IPS-18c (cell line): ENCODE data around the gene TIPARP.

Experiments used
- H3K4me3 ChIP-seq: 2 replicates; pipeline ENCODE4 v1.7.0; 2013; ENCODE audit warnings: low read depth, mild to moderate bottlenecking, low read length, moderate library complexity; ENCODE audit not compliant: insufficient read depth
- H3K9me3 ChIP-seq: one replicate; pipeline ENCODE4 v1.6.1; 2013; ENCODE audit warnings: mild to moderate bottlenecking, low read length, moderate library complexity; ENCODE audit not compliant: control insufficient read depth, insufficient read depth

The TIPARP gene

DNA sequence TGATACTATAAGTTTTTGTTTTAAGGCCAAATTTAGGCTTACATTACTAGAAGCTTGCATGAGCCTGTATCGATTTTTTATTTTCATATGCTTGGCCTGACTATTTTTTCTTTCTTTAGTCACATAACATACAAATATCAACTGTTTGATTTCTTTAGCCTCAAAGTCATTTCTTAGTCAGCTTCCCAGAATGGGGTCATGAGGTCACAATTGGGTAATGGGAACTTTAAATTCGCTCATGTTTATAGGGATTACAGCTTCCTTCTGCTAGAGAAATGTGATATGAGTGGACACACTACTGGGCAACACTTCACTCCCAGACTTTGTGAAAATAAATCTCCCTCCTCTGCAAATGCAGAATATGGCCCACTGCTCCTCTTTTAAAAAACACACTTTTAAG, 9.1 kb upstream of the TIPARP start:
- Histone ChIP-seq H3K9me3 (no peaks in the 10 kb centered on the region), H3K4me3 (no peak overlapping the region)

DNA sequence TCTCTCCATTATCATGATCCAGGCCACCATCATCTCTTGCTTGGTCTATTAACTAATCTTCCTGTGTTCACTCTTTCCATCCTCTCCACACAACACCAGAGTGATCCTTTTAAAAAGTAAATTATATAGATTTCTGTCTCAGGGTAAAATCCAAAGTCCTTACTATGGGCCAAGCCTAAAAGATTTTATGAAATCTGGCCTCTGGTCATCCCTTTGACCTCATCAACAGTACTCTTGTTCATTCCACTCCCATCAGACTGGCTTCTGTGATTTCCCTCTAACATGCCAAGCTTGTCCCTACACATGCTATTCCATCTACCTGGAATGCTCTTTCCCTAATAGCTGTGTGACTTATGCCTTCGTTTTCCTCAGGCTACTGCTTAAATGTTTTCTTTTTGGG, 8.3 kb upstream of the TIPARP start:
- no peak overlapping the region for H3K4me3 ChIP-seq
- H3K9me3 ChIP-seq = no peaks in the 10 kb centered on the region

DNA sequence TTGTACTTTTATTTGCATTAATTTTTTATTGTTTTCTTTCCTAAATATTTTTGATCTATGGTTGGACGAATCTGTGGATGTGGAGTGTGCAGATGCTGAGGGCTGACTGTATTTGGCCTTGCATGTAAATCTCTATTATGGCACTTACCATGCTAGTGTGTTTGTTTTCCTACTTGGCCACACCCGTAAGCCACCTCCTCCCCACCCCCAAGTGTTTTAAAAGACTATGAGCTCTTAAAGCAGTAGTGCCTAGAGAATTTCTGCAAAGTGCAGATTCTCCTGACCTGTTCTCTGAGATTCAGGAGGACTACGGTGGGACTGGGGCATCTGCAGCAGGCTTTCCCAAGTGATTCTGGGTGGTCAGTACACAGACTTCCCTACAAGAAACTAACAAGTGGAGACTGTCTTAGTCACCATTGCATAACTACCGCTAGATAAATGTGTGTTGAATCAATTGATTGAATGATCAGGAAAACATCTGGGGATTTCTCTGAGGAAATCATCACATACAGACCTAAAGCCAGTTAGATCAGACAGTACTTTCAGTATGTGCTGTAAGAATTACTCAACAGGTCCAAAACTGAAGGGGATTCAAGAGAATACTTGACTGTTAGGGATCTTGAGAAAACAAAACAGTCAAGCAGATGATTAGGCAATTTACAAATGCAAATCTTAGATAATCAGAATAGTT, 6.2 kb upstream of the TIPARP start:
- no peaks in the 10 kb centered on the region for H3K9me3 ChIP-seq
- H3K4me3 ChIP-seq = no peak overlapping the region; the same call in 1 of the 2 replicates

DNA sequence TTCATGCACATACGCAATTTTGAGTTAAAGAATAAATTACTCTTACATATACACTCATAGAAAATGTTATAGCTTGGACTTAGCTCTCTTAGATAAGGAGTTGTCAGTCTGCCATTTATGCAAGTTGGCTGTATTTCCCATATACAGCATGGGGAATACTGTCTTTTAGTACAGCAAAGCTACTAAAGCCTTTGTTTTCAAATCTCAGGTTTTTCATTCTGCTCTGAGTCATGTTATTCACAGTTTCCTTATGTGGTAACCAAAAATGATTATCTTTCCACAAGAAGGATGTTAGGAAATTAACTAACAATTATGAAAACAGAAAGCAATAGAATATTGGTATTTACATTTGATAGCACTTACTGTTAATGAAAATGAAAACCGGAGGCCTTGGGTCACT, 4.3 kb upstream of the TIPARP start:
- Histone ChIP-seq H3K9me3 (no peaks in the 10 kb centered on the region), H3K4me3 (no peak overlapping the region)

DNA sequence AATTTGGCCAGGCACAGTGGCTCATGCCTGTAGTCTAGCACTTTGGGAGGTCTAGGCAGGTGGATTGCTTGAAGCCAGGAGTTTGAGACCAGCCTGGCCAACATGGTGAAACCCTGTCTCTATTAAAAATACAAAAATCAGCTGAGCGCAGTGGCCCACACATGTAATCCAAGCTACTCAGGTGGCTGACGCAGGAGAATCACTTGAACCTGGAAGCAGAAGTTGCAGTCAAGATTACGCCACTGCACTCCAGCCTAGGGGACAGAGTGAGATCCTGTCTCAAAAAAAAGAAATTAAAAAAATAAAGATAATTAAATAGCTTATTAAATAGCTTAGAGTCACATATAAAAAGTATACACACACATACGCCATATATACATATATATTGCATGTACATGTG, 3.7 kb upstream of the TIPARP start:
- H3K4me3 ChIP-seq = no peak overlapping the region
- peaks cover 2% of the 10 kb centered on the region for H3K9me3 ChIP-seq

DNA sequence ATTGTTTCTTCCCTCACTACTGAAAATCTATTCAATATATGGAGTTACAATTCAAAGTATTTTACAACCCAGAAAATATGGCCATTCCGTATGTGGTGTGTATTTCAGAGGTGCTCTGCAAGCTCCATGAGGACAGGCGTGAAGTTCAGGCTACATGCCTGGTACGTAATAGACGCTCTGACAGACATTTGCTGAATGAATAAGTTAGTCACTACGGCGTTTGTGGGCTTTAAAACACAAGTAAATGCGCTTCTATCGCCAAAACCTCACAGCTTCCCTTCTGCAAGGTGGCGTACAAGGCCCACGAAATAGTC, 701 bp upstream of the TIPARP start:
- H3K4me3 ChIP-seq = peak overlapping the region; percentile 85
- H3K9me3 ChIP-seq = peaks cover 2% of the 10 kb centered on the region

DNA sequence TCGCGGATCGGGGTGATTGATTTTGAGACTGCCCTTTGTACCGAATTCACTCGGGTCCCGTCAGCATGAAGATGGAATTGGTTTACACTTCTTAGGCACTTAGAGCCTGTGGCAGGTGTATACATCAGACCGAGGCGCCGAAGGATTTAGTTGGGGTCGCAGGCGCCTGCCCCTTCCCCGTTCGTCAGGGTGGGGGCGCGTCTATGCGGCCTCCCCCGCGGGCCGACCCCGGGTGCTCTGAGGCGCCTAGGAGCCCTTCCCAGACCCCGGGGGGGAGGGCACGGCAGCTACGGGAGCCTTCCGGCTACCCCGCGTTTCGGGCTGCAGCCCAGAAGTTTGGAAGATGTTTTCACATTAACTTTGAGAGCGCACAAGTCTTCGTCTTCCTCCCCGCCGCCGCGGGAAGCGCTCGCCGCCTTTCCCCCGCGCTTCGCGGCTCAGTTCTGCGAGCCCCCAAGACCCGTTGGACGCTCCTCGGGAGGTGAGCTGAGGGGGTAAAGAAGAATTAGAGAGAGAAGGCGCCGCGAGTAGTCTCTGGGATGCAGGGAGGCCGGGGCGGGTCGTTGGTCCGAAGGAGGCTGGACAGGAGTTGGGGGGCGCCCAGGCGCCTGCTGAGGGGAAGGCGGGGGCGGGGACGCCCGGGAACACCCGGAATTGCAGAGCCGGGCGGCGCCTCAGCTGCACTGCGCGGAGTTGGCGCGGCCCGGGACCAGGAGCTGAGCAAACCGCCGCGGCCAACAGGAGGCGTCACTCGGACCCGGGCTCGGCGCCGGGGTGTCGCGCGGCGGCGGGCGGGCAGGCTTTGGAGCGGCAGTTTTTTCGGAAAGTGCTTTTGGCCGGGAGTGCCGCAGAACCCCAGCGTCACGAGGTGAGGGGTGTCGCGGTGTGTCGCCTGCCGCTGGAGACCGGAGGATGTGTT, 780 bp downstream of the TIPARP start:
- peaks cover 2% of the 10 kb centered on the region for H3K9me3 ChIP-seq

DNA sequence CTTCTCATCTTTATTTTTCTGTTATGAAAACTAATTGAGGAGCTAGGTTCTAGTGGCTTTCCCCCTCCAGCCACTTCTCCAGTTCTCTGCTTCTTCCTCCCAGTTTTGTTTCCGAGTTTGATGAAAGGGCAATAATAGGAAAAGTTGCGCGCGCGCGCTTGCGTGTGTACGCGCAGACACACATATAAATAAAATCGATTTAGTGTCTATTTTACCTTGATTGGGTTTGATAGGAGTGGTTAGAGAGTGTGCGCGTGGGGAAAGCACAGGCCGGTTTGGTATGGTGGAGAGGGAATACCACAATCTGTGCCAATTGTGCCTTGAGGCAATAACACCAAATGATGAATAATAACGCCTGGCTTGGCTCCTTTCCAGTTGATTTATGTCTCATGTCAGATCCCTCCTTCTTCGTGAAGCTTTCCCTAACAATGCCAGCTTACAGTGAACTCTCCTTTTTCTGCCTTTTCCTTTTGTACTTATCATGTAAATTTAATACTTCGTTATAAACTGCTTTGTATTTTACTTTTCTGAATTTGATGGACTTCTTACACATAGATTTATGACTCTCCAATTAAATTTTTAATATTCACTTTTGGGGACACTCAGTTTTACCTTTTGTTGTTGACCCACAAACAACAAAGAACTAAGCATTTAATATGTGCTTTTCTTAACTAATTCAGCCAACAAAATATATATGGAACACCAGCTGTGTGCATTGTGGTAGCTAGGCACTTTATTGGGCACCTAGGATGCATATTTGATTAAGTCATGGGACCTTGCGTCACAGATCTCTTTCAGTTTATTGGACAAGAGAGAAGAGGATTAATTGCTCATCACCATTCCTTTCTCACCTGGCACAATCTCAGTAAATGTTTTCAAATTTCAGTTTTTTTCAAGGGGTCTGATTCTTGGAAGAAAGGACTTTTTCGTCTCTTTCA, 1.7 kb downstream of the TIPARP start:
- Histone ChIP-seq H3K9me3 (peaks cover 2% of the 10 kb centered on the region), H3K4me3 (peak overlapping the region; percentile 85)

More for the DNA sequence above, 780 bp downstream of the TIPARP start:
- peak overlapping the region; percentile 85 for H3K4me3 ChIP-seq

DNA sequence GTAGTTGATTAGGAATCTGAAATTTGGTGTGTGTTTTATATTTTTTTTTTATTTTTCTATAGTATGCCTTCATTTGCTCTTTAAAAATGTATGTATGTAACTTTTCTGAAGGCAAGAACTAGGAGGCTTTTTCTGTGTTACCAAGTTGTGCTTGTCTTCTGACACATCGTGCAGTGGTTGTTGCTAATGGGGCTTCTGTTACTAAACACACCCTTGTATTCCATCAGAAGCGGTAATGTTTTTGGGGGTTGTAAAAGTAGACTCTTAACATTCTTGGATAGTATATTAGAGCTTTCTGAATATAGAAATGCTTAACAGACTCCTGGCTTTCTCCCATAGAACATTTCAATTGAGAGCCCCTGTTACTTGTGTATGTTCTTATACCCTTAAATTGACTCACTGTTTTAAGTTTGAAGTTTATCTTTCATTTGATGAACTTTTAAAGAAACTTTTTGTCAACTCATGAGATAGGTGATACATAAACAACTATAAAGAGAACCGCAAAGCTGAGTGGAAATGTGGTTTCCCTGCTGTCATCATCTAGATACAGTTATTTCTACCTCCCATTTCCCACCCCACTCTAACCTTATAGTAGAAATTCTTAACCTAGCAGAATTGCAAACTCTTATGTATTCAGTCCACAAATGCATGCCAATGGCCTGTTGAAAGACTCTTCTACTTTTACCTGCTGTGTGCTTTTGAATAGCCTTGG, 2.5 kb downstream of the TIPARP start:
- Histone ChIP-seq H3K9me3 (peaks cover 2% of the 10 kb centered on the region), H3K4me3 (no peak overlapping the region)

DNA sequence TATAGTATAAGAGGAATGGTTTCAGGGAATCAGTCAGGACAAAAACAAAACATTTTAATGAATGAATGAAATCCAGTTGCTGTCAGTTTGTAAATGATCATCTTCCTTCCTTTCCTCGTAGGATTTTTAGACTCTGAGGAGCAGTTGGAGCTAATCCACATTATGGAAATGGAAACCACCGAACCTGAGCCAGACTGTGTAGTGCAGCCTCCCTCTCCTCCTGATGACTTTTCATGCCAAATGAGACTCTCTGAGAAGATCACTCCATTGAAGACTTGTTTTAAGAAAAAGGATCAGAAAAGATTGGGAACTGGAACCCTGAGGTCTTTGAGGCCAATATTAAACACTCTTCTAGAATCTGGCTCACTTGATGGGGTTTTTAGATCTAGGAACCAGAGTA, 3.1 kb downstream of the TIPARP start:
- Histone ChIP-seq H3K4me3 (no peak overlapping the region), H3K9me3 (peaks cover 2% of the 10 kb centered on the region)

DNA sequence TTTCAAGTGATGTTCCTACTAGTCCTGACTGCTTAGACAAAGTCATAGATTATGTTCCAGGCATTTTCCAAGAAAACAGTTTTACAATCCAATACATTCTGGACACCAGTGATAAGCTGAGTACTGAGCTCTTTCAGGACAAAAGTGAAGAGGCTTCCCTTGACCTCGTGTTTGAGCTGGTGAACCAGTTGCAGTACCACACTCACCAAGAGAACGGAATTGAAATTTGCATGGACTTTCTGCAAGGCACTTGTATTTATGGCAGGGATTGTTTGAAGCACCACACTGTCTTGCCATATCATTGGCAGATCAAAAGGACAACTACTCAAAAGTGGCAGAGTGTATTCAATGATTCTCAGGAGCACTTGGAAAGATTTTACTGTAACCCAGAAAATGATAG, 3.8 kb downstream of the TIPARP start:
- H3K9me3 ChIP-seq = peaks cover 2% of the 10 kb centered on the region
- no peak overlapping the region for H3K4me3 ChIP-seq

DNA sequence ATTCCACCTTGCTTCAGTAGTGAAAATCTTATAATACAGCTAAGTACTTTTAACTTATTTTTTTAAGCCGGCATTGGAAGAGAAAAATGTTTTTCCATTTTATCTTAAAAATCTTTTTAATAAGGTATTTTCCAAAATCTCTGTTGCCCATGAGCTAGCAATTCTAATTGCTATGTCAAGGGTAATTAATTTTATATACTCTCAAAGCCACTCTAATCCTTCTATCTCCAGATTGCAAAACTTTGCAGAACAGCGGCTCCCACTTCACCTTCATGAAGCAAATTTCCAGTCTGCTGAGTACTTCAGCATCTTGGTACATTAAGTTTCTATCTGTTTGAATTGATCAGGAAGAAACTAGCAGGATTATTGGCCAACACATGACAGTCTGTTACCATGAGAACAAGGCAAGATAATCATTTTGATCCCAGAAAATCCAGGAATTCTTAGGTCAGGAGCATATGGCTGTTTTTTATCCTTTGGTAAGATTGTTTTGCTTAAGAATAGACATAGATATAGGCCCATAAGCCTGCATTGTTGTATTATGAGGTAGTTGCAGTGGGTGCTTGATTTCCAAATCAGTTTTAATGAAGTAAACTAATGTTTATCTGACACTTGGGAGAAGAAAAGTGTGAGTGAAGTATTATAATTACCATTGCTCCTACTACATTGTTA, 6.0 kb downstream of the TIPARP start:
- Histone ChIP-seq H3K9me3 (no peaks in the 10 kb centered on the region), H3K4me3 (no peak overlapping the region)

DNA sequence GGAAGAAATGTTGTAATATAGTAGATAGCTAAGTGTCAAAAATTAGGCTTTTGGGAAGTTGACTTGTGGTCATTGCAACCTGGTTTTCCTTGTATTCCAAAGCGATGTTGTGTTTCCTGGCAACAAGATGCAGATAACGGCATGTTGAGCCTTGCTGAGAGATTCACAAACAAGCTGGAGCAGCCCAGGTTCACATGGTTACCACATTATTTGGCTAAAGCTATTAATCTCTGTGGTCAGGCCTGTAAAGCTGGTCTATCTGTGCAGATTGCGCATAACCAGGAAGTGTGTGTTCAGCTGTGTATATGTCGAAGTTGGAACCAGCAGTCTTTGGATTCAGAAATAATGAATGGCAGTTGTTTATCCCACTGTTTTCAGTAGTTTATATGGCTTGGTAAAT, 6.6 kb downstream of the TIPARP start:
- Histone ChIP-seq H3K4me3 (no peak overlapping the region), H3K9me3 (no peaks in the 10 kb centered on the region)

DNA sequence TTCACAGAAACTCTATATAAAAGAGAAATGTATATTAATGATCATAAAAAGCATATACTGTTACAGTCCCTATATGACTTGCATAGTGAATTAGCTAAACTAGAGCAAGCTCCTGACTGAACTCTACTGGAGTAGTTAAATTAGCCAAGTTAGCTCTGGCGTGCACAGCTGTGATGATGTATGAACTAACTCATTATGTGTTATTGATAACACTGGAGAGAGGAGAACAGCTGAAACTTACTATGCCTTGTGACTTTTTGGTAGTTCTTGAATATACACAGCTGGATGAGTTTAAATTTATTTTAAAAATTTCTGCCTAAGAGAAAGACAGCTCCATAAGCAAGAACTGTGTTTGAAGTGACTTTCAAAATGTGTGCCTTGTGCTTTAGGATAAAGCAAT, 8.1 kb downstream of the TIPARP start:
- Histone ChIP-seq H3K9me3 (no peaks in the 10 kb centered on the region), H3K4me3 (no peak overlapping the region)

DNA sequence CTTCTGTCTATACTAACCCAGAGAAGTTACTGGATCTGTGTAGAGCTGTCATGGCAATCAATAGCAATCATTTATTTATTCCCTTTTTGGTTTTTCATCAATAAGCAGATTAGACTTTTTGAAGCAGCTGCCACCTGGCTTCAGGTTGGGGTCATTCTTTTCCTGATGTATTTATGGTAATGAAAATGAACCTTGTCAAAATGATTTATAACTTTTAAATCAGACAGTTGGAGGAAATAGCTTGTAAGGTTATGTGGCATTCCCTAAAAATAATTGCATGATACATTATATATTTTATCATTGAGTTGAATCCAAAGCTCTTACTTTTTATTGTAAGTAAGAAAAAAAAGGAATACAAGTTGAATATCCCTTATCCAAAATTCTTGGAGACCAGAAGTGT, 8.6 kb downstream of the TIPARP start:
- no peaks in the 10 kb centered on the region for H3K9me3 ChIP-seq
- no peak overlapping the region for H3K4me3 ChIP-seq

DNA sequence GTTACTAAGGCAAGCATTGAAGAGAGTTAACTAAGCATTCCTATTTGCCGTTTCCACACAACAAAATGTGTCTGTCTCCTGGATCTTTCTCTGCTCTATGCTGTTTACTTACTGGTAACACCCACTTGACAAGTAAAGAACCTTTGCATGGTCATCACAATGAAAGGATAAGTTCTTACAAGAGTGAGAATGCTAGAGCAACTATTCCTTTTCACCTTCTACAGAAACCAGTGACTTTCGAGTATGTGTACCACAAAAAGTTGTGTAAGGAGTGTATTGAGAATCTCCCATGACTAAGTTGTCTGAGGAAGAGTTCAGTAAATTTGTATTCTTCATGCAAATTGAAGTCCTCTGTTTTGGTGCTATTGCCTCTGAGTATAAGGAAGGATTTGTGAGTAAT, 10.8 kb downstream of the TIPARP start:
- Histone ChIP-seq H3K9me3 (no peaks in the 10 kb centered on the region), H3K4me3 (no peak overlapping the region)

DNA sequence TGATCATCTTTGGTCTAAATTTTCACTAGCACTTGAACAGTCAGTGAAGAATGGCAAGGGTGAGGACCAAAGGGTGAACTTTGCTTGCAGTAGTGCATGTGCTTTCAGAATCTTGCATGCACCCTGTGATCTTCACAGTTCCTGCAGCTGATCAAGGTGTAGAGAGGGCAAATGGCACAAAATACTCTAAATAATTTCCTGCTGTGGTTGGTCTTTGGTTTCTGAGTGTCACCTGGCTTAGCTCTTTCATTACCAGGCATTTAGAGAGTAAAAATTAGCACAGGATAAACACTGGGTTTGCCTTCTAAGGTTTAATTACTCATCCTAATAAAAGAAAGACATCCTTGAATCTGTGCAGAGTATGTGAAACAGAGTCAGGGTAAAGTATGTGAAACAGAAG, 11.4 kb downstream of the TIPARP start:
- H3K4me3 ChIP-seq = no peak overlapping the region

More for the DNA sequence above, 11.4 kb downstream of the TIPARP start:
- no peaks in the 10 kb centered on the region for H3K9me3 ChIP-seq
